GM19035 (cell line): Measurements from ENCODE around the gene TNKS1BP1.

Experiments used
- ATAC-seq: cut with Tn5 transposase; IDR thresholded peaks from one replicate; pipeline ENCODE4 v1.9.1; 2021; ENCODE audit not compliant: unreplicated experiment

TNKS1BP1 gene

DNA sequence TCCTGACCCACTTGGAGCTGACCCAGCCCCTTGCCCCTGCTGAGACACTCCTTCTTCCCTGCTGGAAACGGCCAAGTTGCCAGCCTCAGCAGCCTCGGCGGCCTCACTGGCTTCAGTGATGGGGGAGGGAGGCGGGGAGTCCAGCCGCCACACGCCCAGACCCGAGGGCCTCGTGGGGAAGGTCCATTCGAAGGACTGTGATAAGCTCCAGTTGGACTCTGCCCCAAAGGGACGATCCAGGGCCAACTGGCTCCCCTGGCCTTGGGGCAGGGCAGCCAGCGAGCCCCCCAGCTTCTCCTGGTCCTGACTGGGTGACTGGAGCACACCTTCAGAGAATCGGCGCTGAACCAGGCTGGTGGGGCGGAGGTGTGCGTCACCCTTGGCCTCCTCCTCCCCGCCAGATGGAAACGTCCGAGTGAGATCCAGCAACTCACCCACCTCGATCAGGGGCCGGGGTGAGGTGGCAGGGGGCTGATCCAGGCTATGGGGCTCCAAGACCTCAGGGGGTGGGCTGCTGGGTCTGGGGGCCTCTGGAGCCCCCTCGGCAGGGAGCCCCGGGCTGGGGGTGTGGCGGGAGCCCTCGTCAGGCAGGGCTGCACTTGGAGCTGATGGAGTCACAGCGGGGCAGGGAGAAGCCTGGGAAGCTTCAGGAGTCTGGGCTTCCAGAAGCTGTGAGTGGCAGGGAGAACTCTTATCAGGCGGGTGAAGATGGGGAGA is 11.5 kb downstream of the TNKS1BP1 start:
- no peak for ATAC-seq

DNA sequence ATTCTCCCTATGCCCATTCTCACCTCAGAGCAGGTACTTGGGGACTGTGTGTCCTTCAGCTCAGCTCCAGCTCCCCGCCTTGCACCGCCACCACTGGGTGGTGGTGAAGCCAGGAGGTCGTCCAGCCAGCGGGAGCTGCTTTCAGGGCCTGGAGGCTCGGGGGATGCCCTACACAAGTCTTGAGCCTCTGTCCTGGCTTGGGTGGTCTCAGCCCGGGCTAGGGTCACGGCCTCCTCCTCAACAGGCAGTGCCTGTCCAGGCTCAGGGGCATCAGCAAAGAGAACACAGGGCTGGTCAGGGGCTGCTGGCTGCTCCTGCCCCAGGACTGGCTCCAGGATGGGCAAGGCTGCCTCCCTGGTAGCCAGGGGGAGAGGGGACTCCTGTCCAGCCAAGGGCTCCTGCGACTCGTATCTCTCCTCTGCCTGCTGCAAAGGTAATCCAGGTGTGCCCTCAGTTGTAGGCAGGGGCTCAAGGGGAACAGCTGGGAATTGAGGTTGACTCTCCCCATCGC is 12.2 kb downstream of the TNKS1BP1 start:
- no peak for ATAC-seq

DNA sequence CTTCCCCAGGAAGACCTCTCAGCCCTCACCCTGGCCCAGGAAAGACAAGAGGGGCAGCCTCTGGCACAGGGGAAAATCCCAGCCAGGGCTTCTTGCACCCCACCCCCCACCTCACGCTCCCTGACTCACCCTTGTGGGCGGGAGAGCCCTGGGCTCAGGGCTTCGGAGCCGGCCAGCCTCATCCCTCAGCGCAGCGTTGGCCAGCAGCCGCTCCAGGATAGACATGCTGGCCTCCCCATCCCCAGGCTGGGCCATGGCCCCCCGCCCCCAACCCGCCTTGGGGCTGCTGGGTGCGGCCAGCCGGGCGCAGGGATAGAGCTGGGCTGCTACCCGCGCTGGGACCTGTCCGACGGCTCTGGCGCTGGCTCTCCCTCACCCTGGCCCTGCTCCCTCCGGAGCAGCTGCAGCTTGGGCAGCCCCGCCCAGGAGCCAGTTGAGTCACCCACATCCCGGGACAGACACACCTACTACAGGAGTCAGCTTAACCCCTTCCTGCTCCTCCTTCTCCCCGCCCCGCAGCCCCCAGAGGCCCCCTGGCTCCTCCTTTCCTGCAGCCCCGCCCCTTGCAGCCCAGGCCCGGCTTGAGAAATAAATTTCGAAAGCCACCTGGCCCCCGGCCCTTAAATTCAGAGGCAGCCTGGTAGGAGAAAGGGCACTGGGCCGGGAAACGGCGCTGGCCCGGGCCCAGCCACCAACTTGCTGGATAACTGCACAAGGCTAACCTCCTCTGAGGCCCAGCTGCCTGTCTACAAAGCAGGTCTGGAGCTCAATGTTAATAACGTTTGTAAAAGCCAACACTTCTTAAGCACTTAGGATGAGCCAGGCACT is 13.4 kb downstream of the TNKS1BP1 start:
- peak; percentile 90 for ATAC-seq

DNA sequence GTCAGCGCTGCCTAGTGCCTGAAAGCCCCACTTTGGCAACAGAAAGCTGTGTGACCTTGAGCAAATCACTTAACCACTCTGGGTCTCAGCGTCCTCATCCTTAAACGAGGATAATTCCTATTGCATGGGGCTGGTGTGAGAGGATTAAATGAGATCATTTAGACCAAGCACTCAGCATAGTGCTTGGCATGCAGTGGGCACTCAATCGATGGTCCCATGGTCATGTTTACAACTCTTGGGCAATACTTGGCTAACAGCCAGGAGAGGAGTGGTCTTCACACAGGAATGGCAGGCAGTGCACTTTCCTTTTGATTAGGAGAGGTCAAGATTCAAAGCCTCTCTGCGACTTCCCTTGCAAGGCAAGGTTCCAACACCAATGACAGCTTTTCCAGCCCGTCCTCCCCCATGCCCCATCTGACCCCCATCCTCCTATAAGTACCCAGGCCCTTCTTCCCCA is 14.1 kb downstream of the TNKS1BP1 start:
- ATAC-seq, result no peak

DNA sequence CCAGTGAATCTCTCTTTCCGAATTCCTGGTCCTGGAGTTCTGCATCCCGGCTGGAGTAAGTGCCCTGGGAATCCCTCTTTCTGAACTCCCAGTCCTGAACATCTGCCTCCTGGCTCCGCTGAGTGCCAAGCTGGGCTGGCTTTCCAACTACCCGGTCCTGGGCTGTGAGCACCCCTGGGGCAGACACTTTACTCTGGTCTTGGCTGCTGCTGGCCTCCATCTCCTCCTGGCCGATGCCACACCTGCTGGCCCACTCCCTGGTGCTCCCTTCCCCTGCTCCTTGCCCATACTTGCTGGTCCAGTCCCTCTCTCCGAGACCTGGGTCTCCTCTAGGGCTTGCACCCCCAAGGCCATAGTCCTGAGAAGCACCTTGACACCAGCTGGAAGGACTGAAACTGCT is 14.7 kb downstream of the TNKS1BP1 start:
- ATAC-seq, result no peak

DNA sequence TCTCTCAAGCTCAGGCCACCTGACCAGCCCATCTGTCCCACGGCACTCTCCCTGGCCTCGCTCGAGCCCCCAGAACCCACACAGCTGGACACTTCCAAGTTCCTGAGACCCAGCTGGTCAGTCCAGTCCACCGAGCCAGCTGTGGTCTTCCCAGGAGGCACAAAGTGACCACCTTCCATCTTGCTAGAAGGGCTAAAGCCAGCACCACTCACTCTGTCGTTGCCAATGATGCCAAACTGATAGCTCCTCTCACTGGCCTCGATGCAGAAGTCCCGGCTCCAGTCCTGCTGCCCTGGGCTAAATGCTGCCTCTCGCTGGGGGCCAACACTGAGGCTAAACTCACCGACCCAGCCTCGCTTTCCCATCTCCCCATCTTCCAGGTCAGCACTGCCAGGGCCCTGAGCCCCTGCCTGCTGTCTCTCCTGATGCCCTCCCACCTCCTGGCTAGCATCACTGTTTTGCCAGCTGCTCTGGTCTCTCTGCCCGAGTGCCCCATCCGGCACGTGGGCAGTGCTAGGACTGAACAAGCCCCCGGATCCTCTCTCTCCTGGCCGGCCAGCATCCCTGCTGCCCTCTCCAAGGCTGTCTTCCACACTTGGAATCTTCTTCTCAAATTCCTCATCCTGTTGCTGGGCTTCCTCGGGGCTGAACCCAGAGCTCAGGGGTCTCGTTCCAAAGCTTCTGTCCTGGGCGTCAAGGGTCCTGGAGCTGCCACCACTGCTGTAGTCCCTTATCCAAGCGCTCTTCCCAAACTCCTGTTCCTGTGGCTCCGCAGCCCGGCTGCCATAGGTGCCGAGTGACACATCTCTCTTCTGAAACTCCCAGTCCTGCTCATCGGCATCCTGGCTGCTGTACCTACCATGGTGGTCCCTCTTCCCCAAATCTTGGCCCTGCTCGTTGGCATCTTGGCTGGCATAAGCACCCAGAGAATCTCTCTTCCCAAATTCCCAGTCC is 15.4 kb downstream of the TNKS1BP1 start:
- no peak for ATAC-seq

DNA sequence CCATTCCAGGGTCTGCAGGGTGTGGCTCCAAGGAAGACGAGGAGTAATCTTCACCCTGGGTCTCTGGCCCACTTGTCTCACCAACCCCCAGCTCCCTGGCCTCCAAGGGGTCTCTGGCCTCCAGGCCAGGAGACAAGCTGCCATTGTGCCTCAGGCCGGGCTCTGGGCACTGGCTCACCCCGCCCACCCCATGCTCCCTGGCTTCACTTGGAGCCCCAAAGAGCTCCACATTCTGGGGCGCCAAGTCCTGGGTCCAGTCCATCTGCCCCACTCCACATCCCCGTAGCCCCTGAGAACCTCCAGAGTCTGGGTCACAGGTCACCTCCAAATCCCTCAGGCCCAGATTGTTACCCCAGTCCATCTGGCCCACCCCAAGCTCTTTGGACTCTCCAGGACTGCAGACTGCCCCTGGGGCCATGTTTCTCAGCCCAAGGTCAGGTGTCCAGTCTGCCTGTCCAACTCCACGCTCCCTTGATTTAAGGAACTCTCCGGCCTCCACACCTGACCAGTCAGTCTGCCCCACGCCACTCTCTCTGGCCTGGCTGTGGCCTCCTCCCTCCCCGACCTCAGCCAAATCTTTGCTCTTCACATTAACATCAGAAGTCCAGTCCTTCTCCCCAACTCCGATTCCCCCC is 16.2 kb downstream of the TNKS1BP1 start:
- ATAC-seq, result no peak

DNA sequence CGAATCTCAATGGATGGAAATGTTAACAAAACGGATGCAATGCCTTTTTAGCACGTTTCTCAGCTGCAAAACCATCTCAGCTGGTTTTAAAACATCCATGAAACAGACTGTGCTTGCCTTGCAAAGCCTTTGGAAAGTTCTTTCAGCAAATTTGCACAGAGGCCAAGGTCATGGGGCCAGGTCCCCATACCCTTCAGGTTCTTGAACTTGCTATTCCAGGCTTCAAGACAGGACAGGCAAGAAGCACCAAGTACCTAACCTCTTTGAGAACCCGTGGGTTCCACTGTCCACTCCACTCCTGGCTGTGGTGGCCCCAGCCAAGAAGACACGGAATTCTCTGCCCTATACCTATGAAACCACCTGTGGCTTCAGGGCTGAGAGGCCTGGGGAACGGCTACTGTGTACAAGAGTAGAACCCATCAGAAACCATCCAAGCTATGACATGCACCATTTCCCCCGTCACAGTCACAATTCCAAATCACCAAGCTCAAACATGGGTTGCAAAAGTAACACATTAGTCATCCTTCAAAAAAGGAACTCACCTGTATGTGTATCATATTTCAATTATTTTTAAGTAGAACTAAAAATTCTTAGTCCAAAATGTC is 17.0 kb downstream of the TNKS1BP1 start:
- no peak for ATAC-seq

DNA sequence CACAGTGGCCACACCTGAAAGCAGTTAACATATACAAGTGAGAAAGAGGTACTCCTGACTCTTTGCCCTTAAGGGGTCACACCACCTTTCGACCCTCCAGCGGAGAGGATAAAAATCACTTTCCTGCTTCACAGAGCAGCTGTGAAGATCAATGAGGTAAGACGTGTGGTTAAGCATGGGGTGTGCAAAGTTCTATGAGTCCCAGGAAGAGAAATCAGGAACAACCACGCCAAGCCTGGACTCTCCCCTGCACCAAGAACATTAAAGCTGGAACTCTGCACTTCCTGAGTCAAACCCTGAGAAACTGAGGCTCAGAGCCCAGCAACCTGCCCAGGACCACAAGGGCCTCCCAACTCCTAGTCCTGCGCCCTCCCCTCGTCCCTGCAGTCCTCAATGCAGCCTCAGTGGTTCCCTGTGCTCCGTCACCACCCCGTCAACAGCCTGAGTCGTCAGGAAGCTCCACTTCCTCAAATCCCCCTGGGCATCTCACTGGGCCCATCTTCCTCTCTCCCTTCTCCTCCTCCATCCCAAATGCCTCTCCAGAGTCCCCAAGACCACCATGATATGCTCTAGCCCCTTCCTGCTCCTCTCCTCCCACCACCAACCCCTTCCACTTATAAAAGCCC is 17.7 kb downstream of the TNKS1BP1 start:
- ATAC-seq, result no peak

DNA sequence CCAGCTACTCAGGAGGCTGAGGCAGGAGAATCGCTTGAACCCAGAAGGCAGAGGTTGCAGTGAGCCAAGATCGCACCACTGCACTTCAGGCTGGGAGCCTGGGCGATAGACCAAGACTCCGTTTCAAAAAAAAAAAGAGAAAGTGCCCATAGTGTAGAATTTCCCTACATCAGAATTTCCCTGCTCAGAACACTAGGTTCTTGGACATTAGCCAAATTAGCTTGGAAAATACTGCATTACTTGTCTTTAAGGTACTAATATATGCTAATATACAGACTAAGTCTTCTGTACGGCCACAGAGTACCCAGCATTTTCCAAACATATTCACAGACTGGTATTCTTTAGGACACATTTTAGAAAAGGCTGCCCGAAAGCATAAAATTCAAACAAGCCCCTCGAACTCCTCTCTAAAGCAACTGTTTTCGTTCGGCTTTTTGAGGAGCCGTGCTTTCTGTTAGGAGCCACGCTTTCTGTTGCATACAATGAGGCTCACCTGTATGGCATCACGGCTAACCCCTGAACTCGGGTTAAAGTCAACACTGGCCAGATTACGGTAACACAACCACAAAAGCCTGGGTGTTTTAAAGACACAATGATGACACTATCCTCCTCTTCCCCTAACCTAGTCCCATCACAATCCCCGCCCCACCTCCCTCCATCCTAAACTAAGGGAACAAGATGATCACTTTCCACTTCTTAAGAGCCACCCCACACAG is 18.4 kb downstream of the TNKS1BP1 start:
- ATAC-seq, result no peak

DNA sequence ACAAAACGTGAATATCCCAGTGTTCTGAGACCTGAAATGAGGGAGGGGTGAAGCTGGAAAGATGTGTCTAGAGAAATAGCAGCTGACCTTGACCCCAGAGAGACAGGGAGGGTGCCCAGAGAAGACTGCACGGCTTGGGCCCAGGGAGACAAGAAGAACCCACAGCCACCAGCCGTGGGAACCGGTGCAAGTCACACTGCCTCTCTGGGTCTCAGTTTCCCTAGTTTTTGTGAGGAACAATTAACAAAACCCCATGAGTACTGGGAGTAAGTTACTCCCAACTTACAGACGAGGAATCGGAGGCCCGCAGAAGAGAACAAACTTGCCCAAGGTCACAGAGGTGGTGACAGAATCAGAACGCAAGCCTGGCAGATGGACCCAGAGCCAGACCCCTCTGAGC is 19.2 kb downstream of the TNKS1BP1 start:
- ATAC-seq, result no peak

DNA sequence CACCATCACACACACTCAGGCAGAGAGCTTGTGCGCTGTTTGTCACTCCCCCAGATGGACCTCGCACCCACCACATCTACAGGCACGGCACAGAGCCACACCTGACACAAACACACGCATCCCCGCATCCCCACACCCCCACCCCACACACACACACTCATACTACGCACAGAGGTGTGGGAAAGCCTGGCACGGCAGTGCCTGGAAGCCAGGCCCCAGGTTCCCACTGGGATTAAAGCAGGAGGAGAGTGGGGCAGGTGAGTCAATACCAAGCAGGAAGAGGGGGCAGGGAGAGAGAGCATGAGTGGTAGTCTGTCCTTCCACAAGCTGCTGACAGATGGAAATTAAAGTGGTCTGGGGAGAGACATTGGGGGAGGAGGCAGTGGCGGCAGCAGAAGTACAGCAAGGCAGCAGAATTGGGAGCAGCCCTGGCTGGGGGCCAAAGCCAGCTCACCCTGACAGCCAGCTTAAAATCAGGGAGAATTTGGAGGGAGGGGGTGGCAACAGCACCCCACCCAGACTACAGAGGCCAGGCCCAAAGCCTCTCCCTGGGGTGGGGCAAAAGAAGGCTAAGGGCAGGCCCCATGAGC is 20.7 kb downstream of the TNKS1BP1 start:
- ATAC-seq, result no peak

DNA sequence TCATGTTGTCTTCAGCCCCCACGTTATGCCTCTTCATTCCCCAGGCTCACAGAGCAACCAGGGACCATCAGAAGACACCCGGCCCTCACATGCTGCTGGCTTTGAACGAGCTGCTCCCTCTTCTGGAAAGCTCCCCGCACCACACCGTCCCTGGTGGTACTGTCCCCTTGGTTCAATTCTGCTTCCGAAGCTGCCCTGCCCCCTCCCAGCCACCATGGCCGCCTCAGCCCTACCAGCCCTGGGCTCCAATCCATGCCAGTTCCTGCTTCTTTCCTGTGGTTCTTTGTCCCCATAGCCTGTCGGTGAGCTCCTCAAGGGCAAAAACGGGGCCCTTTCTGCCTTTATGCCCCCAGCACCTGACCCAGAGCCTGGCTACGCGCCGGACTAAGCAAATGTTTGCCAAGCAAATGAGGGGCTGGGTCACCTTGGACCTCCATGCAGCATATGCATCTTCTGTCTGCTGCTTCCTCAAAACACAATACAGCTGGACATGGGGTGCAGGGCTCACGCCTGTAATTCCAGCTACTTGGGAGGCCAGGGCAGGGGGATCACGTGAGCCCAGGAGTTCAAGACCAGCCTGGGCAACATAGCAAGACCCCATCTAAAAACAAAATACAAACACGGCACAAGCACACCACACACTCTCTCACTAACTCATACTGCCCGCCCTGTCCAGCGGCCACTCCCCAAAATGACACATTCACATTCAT is 21.3 kb downstream of the TNKS1BP1 start:
- no peak for ATAC-seq

DNA sequence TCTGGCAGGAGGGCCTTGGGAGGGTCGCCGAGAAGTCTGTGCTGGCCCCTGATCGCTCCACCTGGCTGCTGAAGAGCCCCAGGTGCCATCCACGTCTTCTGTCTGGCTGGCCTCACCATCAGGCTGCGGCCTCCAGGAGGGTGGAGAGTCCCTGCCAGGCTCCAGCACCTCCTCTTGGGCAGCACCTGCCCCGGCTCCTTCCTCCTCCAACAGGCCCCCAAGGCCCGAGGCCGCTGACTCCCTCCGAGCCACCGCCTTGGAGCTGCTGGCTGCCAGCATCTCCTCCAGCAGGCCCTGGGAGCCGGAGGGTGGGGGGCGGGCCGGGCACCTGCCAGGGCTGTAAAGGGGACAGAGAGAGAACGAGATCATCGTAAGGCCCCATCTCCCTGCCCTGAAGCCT is 22.3 kb downstream of the TNKS1BP1 start:
- no peak for ATAC-seq

DNA sequence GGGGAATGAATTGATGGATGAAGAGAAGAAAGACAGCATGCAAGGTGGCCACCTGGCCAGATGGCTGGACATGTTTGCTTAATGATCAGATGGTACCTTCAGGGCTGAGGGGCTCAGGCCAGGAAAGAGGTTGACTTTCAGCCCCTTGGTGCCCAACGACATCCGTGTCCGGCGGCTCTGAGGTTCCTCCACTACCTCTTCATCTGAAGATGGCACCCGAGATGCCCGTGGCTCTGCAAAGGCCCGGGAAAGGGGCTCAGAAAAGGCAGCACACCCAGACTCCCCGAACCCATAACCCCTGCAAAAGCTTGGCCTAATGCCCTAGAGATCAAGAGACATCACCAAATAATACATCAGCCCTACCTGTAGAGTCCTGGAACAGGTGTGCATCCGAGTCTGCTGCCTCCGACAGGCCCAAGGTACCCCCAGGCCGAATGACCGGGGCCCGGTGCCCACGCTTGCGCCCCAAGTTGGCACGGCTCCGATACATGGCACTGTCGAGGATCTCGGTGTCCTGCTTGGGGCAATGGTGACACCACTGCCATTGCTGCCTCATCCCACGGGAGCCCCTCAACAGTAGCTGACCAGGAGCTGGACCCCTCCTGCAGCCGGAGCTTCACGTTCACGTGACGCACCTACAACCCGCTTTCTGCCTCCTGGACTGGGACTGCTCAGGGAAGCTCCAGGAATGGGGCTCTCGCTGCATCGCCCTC is 22.9 kb downstream of the TNKS1BP1 start:
- ATAC-seq, result no peak

DNA sequence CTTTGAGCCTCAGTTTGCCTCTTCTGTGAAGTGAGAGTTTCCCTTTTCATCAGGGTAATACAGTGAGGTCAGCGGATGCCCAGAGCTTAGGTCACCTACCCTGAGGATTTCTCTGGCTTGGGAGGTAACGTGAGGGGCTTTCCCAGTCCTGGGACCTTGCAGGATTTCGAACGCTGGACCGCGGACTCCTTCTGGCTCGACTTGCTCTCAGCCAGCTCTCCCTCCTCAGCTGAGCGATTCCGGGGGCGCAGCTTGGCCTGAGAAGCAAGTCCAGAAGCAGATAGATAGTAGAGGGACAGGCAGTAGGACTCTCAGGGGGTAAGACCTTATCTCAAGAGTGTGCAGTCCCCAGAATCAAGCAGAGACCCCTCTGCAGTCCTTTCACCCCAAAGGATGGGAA is 24.0 kb downstream of the TNKS1BP1 start:
- no peak for ATAC-seq

DNA sequence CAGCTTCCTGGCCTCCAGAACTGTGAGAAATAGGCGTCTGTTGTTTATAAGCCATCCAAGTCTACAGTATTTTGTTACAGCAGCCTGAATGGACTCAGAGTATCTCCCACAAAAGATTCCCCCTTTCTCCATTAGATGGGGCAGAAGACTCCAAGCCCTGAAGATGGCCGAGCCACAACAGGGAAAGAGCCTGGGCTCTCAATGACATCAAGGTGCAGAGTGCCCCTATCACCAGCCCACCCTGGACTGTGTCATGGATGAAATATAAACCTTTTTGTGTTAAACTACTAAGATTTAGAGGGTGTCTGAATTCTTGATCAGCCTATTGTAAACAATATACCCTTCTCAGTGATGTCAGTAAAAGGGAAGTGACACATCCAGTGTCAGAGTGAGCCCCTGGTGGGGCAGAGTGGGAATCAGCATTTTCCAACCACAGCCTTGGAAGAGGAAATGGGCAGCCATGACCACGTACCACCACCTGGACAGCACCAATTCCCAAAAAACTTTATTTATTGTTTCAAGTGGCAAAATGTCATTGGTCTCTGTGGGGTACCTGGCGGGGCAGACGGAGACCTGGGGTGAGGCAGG is 25.5 kb downstream of the TNKS1BP1 start:
- ATAC-seq, result no peak
